Esophagus squamous epithelium (tissue), 4 donors: Measurements from ENCODE around the gene AMBN.

Source experiments
- POLR2A ChIP-seq, 4 donors: fragments of 450-650 bp; IDR thresholded peaks; one replicate each; pipeline ENCODE4 v1.6.1; 2017; ENCODE audit warnings: antibody characterized with exemption in 4 of 4, mild to moderate bottlenecking in 4 of 4, moderate library complexity in 3 of 4
- TF ChIP-seq, protein P1 (sequence below), 6 experiments: fragments of 450-650 bp in 4 of 6; fragments of 200-600 bp in 2 of 6; sonication (generic) in 2 of 6; IDR thresholded peaks; one replicate each; pipeline ENCODE4 v1.5.1; 2016 to 2019; ENCODE audit warnings: antibody characterized with exemption in 6 of 6, mild to moderate bottlenecking in 4 of 6, moderate library complexity in 4 of 6

DNA sequence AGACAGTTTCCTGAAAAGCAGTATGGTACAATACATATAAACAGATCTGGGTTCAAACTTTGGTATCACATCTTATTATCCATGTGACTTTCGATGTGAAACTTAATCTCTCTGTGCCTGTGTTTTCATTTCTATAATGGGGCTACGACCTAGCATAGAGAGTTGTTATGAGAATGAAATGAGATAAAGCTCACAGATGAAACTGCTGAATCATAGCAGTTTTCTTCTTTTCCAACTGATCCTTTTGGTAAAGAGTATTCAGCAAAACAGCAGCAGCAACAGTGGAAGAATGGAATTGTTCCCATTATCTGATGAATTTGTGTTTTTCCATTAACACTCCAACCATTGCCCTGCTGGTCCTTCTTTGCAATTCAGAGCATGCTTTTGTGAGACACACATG, 16.3 kb downstream of the AMBN start:
- TF ChIP-seq, protein P1, sequence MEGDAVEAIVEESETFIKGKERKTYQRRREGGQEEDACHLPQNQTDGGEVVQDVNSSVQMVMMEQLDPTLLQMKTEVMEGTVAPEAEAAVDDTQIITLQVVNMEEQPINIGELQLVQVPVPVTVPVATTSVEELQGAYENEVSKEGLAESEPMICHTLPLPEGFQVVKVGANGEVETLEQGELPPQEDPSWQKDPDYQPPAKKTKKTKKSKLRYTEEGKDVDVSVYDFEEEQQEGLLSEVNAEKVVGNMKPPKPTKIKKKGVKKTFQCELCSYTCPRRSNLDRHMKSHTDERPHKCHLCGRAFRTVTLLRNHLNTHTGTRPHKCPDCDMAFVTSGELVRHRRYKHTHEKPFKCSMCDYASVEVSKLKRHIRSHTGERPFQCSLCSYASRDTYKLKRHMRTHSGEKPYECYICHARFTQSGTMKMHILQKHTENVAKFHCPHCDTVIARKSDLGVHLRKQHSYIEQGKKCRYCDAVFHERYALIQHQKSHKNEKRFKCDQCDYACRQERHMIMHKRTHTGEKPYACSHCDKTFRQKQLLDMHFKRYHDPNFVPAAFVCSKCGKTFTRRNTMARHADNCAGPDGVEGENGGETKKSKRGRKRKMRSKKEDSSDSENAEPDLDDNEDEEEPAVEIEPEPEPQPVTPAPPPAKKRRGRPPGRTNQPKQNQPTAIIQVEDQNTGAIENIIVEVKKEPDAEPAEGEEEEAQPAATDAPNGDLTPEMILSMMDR (IDR thresholded peaks at IDR 0.05), result no peak
- TF ChIP-seq POLR2A (IDR thresholded peaks at IDR 0.05), result no peak
